Colon (tissue), 2 donors: ENCODE measurements around the gene PTK7.
"Not testable (repeated sequence)": the region's sequence is repeated elsewhere in the genome, so short reads cannot be mapped to it uniquely, and the experiment has no call there.

Experiments
- FAIRE-seq: peaks from 2 replicates; lab custom pipeline; 2012; peaks lifted over from hg19 to GRCh38; lab: Jason Lieb, UNC
- donor health status: control.
- donor health status: control.

PTK7 gene

GRCh38 chr6:43054206-43054943, 21.7 kb upstream of the PTK7 start:
- no peak for FAIRE-seq

DNA sequence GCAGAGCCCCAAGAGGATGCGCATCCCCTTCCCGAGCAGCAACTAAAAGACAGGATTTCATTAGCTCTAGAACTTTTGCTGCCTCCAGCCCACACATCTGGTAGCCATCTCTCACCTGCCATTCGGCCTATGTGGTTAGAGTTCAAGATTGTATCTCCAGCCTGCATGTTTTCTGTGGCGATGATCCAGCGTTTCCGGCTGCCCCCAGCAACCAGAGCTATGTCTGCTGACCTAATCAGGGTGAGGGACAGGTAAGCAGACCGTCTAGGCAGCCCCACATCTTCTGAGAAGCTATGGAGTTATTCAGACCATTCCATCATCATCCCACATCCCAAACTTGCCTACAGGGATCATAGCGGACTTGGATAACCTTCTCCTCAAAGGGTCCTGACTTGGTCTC, 20.1 kb upstream of the PTK7 start:
- FAIRE-seq, result no peak

DNA sequence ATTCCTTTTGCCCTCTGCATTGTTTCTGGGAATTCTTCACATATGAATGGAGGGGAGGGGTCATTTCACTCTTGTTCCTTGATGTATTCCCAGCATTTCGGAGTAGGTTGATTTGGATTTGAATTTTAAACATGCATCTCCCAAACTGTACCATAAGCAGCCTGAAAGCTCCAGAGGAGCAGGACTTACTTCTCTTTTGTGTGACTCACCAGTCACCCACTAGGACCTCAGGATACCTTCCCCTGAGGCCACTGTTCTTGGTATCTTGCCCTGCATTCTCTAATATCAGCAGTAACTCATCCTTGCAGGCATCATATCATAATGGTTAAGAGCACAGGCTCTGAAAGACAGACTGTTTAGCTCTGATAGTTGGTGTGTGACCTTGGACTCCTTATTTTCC, 17.6 kb upstream of the PTK7 start:
- no peak for FAIRE-seq

GRCh38 chr6:43059168-43060033, 16.7 kb upstream of the PTK7 start, which contains the start of the genes KLC4 and MRPL2:
KLC4 (plus strand) TSS chr6:43059631; CDS start chr6:43061336, 1,705 bp downstream.
MRPL2 (minus strand) TSS chr6:43059434; CDS start chr6:43059381, 53 bp downstream.
- no peak for FAIRE-seq

DNA sequence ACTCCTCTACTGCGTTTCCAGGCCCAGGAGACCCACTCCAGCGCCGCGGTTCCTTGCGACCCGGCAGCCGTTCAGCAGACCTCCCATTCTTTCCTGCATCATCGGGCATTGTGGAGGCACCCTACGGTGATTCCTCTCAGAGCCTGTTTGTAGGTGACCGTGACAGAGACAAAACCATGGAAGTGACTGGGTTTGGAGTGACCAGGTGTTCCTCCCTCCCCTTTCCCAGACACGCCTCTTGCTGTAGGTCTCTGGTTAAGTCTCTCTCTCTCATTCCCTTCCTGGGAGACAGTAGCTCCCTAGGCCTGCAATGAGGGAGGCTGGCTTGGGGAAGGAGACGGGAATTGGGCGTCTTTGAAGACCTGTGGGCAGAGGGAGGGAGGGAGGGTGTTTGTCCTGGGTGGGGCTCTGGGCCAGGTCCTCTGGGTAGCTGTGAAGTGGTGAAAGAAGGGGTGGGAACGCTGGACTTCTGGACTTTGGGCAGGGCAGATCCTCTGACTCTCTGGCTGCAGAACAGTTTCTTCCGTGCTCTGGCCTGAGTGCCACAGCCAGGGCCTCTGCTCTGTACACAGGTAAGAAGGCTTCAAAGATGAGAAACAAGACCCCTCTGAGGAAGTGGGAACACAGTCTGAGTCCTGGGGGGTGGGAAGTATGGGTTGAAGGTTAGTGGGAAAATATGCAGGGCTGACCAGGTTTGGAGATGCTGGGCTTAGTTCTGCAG, 15.9 kb upstream of the PTK7 start:
- FAIRE-seq, result no peak

- no peak for FAIRE-seq
These were observed 15.1 kb upstream of the PTK7 start for GRCh38 chr6:43060755-43061633.

DNA sequence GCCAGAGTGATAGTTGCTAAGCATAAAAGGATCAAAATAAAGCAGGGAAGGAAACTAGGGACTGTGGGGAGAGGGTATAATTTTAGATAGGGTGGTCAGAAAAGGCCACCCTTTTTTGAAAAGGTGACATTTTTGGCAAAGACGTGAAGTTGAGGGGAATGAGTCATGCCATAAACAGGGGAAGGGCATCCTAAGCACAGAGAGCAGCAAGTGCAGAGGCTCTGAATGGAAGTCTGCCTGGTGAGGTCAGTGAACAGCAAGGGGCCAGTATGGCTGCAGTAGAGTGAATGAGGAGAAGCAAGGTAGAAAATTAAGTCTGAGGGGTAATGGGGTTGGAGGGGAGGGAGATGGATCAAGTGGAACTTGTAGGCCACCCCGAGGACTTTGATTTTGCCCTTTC, 14.3 kb upstream of the PTK7 start:
- no peak for FAIRE-seq

- FAIRE-seq, result no peak
These were observed 13.3 kb upstream of the PTK7 start for GRCh38 chr6:43062818-43063217.

DNA sequence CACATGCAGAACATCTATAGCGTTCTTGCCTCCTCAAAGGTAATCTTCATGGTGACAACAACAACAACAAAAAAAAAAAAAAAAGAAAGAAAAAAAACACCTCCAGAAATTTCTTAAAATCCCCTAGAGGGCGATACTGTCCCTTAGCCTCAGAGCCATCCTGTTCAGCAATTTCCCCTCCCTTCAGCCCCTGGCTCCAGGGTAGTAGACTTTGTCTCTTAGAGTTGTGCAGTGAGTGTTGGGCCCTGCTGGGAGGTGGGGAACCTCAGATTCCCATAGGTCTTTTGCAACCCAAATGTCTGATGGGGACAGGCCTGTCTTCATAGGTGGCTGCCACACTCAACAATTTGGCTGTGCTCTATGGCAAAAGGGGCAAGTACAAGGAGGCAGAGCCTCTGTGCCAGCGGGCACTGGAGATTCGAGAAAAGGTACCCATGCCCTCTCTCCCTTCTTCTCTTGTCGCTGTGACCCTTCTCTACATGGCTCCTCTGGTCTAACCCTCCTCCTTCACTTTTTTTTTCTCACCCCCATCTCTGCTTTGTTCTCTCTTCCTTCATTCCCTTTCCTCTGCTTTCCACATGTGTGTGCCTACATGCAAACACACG, 6.0 kb upstream of the PTK7 start:
- no peak for FAIRE-seq

- no peak for FAIRE-seq
These were observed 1.1 kb upstream of the PTK7 start for GRCh38 chr6:43074847-43075669.

- no peak for FAIRE-seq
These were observed 584 bp downstream of the PTK7 start for GRCh38 chr6:43076464-43077332.

DNA sequence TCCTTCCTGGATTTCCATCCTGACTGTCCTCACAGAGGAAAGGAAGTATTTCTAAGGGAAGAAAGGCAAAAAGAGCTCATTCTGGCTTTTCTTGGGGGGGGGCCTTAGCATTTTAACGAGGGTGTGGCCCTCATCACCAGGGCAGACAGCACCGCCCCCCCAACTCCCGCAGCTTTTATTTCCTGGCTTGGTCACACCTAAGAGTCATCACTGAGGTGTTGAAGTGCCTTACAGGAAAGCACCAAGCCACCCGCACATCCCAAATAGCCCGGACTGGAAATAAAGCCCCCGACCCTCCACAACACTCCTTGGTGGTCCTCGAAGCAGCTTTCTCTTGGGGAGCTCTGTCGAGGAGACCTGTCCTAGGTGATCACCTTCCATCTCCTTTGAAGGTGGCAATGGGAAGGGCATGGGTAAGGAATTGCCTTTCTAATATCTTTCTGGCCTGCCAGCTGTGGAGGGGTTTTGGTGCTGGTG, 1.3 kb downstream of the PTK7 start:
- FAIRE-seq, result no peak

DNA sequence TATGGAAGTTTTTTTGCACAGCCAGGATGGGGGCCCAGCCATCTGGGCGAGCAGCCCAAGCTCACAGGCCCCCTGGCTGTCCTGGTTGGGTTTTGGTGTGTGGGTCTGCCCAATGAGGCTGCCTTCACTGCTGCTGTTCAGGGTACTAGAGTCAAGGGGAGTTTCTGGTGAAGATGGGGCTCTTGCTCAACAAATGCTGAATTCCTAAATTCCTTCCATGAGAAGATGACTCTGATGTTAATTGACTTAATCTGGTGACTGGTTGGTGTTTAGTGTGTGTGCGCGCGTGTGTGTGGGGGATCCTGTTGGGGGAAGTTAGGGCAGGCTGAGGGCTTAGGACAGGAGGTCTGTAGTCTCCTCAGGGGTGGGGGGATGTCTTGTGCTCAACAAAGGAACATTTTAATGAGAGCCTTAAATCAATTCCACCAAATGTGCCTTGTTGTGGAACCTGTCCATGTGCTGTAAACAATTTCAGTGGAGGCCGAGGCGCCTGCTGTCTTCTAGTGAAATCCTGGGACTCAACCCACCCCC, 1.9 kb downstream of the PTK7 start:
- no peak for FAIRE-seq

DNA sequence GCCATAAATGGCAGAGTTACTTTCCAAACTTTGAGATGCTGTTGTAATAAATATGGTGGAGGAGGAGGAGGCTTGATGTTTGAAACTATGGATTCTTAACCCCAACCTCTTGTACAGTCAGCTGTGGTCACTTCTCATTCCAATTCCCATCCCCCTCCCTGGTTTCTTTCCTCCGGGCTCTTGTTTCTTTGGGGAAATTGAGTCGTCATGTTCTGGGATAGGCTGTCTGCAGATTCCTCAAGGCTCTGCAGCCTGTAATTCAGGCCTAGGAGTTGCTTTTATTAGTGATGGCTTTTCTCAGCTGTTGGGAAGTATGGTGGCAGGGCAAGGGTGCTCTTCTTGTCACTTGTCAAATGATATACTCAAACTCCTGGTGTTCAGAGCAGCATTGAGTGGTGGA, 2.6 kb downstream of the PTK7 start:
- no peak for FAIRE-seq

- FAIRE-seq, result no peak
These were observed 4.9 kb downstream of the PTK7 start for GRCh38 chr6:43081043-43081442.

GRCh38 chr6:43081922-43082321, 5.8 kb downstream of the PTK7 start:
- FAIRE-seq, result not testable (repeated sequence)

- no peak for FAIRE-seq
These were observed 6.9 kb downstream of the PTK7 start for GRCh38 chr6:43082806-43083655.
